Esophagus squamous epithelium (tissue), 4 donors: ENCODE measurements around the gene CCDC85C.

ENCODE experiments used
- CTCF ChIP-seq, 6 experiments: fragments of 450-650 bp in 4 of 6; fragments of 200-600 bp in 2 of 6; sonication (generic) in 2 of 6; IDR thresholded peaks; one replicate each; pipeline ENCODE4 v1.5.1; 2016 to 2019; ENCODE audit warnings: antibody characterized with exemption in 6 of 6, mild to moderate bottlenecking in 4 of 6, moderate library complexity in 4 of 6
- POLR2A ChIP-seq, 4 donors: fragments of 450-650 bp; IDR thresholded peaks; one replicate each; pipeline ENCODE4 v1.6.1; 2017; ENCODE audit warnings: antibody characterized with exemption in 4 of 4, mild to moderate bottlenecking in 4 of 4, moderate library complexity in 3 of 4

- no peak for TF ChIP-seq CTCF (IDR thresholded peaks at IDR 0.05)
- no peak for TF ChIP-seq POLR2A (IDR thresholded peaks at IDR 0.05)
Measured at GRCh38 chr14:99463974-99464373, 140.0 kb downstream of the CCDC85C start.
